22Rv1 (cell line): Measurements from ENCODE around the gene PLEKHA5.

Experiments used
- ZFX ChIP-seq: fragments of 450-650 bp; IDR thresholded peaks from 2 replicates; pipeline ENCODE4 v1.6.1; 2017; ENCODE audit warnings: antibody characterized with exemption, borderline replicate concordance
- TF ChIP-seq, protein P1 (sequence below): fragments of 450-650 bp; IDR thresholded peaks from 2 replicates; pipeline ENCODE4 v1.5.1; 2017; ENCODE audit warnings: mild to moderate bottlenecking

DNA sequence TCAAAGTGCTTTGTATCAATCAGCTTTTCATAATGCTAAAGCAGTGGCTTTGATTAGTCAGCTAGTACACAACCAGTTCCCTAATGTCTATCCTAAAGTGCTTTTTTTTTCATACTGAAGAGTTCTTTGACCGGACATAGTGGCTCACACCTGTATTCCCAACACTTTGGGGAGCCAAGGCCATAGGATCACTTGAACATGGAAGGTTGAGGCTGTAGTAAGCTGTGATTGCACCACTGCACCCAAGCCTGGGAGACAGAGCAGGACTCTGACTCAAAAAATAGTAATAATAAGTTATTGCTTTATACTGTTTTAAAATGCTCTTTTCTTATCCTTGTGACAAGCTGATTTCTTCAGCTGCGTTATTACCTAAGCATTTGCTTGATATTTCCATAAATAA, 155.1 kb downstream of the PLEKHA5 start:
- TF ChIP-seq, protein P1, sequence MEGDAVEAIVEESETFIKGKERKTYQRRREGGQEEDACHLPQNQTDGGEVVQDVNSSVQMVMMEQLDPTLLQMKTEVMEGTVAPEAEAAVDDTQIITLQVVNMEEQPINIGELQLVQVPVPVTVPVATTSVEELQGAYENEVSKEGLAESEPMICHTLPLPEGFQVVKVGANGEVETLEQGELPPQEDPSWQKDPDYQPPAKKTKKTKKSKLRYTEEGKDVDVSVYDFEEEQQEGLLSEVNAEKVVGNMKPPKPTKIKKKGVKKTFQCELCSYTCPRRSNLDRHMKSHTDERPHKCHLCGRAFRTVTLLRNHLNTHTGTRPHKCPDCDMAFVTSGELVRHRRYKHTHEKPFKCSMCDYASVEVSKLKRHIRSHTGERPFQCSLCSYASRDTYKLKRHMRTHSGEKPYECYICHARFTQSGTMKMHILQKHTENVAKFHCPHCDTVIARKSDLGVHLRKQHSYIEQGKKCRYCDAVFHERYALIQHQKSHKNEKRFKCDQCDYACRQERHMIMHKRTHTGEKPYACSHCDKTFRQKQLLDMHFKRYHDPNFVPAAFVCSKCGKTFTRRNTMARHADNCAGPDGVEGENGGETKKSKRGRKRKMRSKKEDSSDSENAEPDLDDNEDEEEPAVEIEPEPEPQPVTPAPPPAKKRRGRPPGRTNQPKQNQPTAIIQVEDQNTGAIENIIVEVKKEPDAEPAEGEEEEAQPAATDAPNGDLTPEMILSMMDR: no peak
- TF ChIP-seq ZFX: no peak
